IMR-90 (cell line): ENCODE data around the gene P2RX3.
A peak's percentile ranks its signal among the peaks of the same experiment; 100 is the strongest.

ENCODE experiments used
- BHLHE40 ChIP-seq: fragments of 150-350 bp; IDR thresholded peaks from 2 replicates; pipeline ENCODE4 v1.6.1; 2016; ENCODE audit warnings: mild to moderate bottlenecking, low read depth, low read length
- CEBPB ChIP-seq: IDR thresholded peaks from 2 replicates; pipeline ENCODE4 v1.6.1; 2012; ENCODE audit warnings: low read depth, low read length, improper control_type of control experiment
- CHD1 ChIP-seq: IDR thresholded peaks from 2 replicates; pipeline ENCODE4 v1.6.1; 2012; ENCODE audit warnings: low read depth, low read length, improper control_type of control experiment
- MAFK ChIP-seq: IDR thresholded peaks from 2 replicates; pipeline ENCODE4 v1.6.1; 2012; ENCODE audit warnings: low read depth, low read length, improper control_type of control experiment
- MAZ ChIP-seq: IDR thresholded peaks from 2 replicates; pipeline ENCODE4 v1.6.1; 2012; ENCODE audit warnings: low read depth, mild to moderate bottlenecking, low read length, improper control_type of control experiment, moderate library complexity, borderline replicate concordance
- NFE2L2 ChIP-seq: fragments of 150-350 bp; IDR thresholded peaks from 2 replicates; pipeline ENCODE4 v1.6.1; 2016; ENCODE audit warnings: low read depth, mild to moderate bottlenecking, low read length
- POLR2A ChIP-seq: IDR thresholded peaks from 2 replicates; pipeline ENCODE4 v1.6.1; 2012; ENCODE audit warnings: mild to moderate bottlenecking, low read depth, low read length
- RAD21 ChIP-seq: IDR thresholded peaks from 2 replicates; pipeline ENCODE4 v1.6.1; 2012; ENCODE audit warnings: low read length, improper control_type of control experiment
- RCOR1 ChIP-seq: IDR thresholded peaks from 2 replicates; pipeline ENCODE4 v1.6.1; 2012; ENCODE audit warnings: mild to moderate bottlenecking, low read length, improper control_type of control experiment; ENCODE audit not compliant: insufficient replicate concordance
- SMC3 ChIP-seq: fragments of 150-350 bp; IDR thresholded peaks from 2 replicates; pipeline ENCODE4 v1.6.1; 2016; ENCODE audit warnings: low read depth, mild to moderate bottlenecking, antibody characterized with exemption, low read length, moderate library complexity
- TF ChIP-seq, protein P1 (sequence below): conservative IDR thresholded peaks from 2 replicates; pipeline ENCODE4 v1.5.1; 2012; ENCODE audit warnings: mild to moderate bottlenecking, low read depth, low read length, improper control_type of control experiment
- TF ChIP-seq, protein P2 (sequence below): fragments of 150-350 bp; IDR thresholded peaks from 2 replicates; pipeline ENCODE4 v1.6.1; 2016; ENCODE audit warnings: low read depth, mild to moderate bottlenecking, low read length, moderate library complexity, borderline replicate concordance
- TF ChIP-seq, protein P3 (sequence below): fragments of 150-350 bp; IDR thresholded peaks from 2 replicates; pipeline ENCODE4 v1.6.1; 2017; ENCODE audit warnings: mild to moderate bottlenecking, antibody characterized with exemption, low read length, low read depth

DNA sequence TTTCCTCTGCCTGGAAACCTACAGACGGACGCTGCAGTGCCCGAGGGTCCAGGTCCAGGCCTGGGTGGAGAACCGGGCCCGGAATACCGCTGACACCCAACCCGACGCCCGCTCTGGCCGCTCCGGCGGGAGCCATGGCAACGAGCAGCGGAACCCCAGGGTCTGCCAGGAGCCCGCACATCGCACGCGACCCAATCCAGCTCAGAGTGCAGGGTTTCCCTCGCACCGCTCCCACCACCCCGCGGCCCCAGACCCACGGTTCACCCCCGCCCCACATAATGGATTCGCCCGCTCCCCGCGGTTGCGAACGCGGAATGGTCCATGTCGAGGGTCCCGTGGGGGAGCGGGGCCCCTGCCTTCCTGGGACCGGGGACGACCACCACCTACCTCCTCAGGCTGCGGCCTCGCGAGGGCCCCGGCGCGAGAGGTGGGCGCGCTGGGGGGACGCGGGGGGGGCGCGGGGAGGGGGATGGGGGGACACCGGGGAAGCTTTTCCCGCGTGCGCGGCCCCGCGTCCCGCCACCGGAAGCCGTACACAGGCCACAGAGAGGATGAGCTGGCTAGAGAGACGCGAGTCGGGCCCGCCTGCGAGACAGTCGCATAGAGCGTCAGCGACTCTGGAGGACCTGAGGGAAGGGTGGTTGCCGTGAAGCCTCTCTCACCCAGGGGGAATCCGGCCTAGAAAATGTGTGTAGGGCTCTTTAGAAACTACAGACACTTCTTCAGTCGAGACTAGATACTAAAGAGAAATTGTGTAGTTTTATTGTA, 2.6 kb upstream of the P2RX3 start, which contains the start of gene SSRP1:
- TF ChIP-seq, protein P1, sequence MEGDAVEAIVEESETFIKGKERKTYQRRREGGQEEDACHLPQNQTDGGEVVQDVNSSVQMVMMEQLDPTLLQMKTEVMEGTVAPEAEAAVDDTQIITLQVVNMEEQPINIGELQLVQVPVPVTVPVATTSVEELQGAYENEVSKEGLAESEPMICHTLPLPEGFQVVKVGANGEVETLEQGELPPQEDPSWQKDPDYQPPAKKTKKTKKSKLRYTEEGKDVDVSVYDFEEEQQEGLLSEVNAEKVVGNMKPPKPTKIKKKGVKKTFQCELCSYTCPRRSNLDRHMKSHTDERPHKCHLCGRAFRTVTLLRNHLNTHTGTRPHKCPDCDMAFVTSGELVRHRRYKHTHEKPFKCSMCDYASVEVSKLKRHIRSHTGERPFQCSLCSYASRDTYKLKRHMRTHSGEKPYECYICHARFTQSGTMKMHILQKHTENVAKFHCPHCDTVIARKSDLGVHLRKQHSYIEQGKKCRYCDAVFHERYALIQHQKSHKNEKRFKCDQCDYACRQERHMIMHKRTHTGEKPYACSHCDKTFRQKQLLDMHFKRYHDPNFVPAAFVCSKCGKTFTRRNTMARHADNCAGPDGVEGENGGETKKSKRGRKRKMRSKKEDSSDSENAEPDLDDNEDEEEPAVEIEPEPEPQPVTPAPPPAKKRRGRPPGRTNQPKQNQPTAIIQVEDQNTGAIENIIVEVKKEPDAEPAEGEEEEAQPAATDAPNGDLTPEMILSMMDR: no peak
- TF ChIP-seq CEBPB: no peak
- TF ChIP-seq BHLHE40: peak; percentile 73
- TF ChIP-seq POLR2A: peak; percentile 66; the same call in 1 of the 2 replicates
- TF ChIP-seq SMC3: no peak
- TF ChIP-seq, protein P2, sequence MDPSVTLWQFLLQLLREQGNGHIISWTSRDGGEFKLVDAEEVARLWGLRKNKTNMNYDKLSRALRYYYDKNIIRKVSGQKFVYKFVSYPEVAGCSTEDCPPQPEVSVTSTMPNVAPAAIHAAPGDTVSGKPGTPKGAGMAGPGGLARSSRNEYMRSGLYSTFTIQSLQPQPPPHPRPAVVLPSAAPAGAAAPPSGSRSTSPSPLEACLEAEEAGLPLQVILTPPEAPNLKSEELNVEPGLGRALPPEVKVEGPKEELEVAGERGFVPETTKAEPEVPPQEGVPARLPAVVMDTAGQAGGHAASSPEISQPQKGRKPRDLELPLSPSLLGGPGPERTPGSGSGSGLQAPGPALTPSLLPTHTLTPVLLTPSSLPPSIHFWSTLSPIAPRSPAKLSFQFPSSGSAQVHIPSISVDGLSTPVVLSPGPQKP: no peak
- no peak for TF ChIP-seq CHD1
- no peak; the same call in 1 of the 2 replicates for TF ChIP-seq MAZ
- TF ChIP-seq RAD21: no peak
- TF ChIP-seq NFE2L2: no peak
- TF ChIP-seq MAFK: no peak
- TF ChIP-seq, protein P3, sequence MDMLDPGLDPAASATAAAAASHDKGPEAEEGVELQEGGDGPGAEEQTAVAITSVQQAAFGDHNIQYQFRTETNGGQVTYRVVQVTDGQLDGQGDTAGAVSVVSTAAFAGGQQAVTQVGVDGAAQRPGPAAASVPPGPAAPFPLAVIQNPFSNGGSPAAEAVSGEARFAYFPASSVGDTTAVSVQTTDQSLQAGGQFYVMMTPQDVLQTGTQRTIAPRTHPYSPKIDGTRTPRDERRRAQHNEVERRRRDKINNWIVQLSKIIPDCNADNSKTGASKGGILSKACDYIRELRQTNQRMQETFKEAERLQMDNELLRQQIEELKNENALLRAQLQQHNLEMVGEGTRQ: no peak
- TF ChIP-seq RCOR1: no peak
